ENCODE results near the gene RNF182.

DNA sequence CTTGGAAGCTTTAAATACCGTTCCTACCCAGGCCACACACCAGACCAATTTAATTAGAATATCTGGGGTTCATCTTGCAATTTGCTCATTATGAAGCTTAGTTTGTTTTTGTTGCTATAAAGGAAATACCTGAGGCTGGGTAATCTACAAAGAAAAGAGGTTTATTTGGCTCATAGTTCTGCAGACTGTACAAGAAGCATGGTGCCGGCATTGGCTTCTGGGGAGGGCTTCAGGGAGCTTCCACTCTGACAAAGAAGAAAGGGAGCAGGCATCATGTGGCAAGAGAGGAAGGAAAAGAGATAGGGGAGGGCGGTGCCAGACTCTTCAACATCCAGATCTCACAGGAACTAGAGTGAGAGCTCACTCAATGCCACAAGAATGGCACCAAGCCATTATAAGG, 73.6 kb downstream of the RNF182 start:
- TF ChIP-seq CTCF (IDR thresholded peaks at IDR 0.05; ENCODE audit: insufficient read depth, low read length) (no peak), POLR2AphosphoS5 (IDR thresholded peaks at IDR 0.05; ENCODE audit: low read depth) (no peak), GABPA (IDR thresholded peaks at IDR 0.05; ENCODE audit: low read depth) (no peak), REST (IDR thresholded peaks at IDR 0.05; ENCODE audit: insufficient replicate concordance, low read depth) (no peak)
